Measurements from ENCODE around the gene INTS7. TPM values are rescaled to one million over a fixed set of nuclear protein-coding genes. Genes with fewer than 3 reads are reported as not detected.

Gene INTS7
- total RNA-seq, 2 donors from 2014 or later = 6.6 to 8.6 TPM

- Histone ChIP-seq H3K27me3 (no peaks in the 10 kb centered on the region), H3K4me3 (no peak overlapping the region), H3K27ac (no peak overlapping the region), H3K9me3 (no peaks in the 10 kb centered on the region), H3K36me3 (replicated peaks in 1 of 2; ENCODE audit: insufficient read depth in 1 of 2, low read depth in 2 of 2) (no peaks in the 10 kb centered on the region), H3K4me1 (peaks cover 8% of the 10 kb centered on the region)
- no peak for DNase-seq
- no peak for ATAC-seq
- TF ChIP-seq POLR2A (IDR thresholded peaks at IDR 0.05) = no peak
- TF ChIP-seq CTCF (IDR thresholded peaks at IDR 0.05) = no peak
- 91 to 94% methylated on average over 2 of the region's 2 CpGs for WGBS, 2 donors
- intact Hi-C loops (cut with DNase I) = loop anchor here (10.0 kb wide), 1 partner anchor 355 kb away; no protein-coding TSS in a partner anchor
Measured at GRCh38 chr1:212039622-212040021, 4.3 kb upstream of the INTS7 start.

GRCh38 chr1:212037900-212038299 is 2.5 kb upstream of the INTS7 start:
- Histone ChIP-seq H3K36me3 (replicated peaks in 1 of 2; ENCODE audit: insufficient read depth in 1 of 2, low read depth in 2 of 2) (no peaks in the 10 kb centered on the region), H3K9me3 (no peaks in the 10 kb centered on the region), H3K4me3 (no peak overlapping the region), H3K4me1 (peaks cover 23% of the 10 kb centered on the region), H3K27me3 (no peaks in the 10 kb centered on the region), H3K27ac (no peak overlapping the region)
- 58 to 65% methylated on average over 3 of the region's 3 CpGs for WGBS, 2 donors
- ATAC-seq (no peak), DNase-seq (no peak)
- intact Hi-C loops (cut with DNase I) = loop anchor here (10.0 kb wide), 1 partner anchor 353 kb away; no protein-coding TSS in a partner anchor
- TF ChIP-seq POLR2A (IDR thresholded peaks at IDR 0.05) = no peak
- TF ChIP-seq CTCF (IDR thresholded peaks at IDR 0.05) = no peak

GRCh38 chr1:212035835-212036605 is 663 bp upstream of the INTS7 start:
- 0 to 1% methylated on average over 29 to 32 of the region's 32 CpGs for WGBS, 2 donors
- intact Hi-C loops (cut with DNase I) = loop anchor here (10.0 kb wide), 1 partner anchor 351 kb away; no protein-coding TSS in a partner anchor
- ATAC-seq (no peak), DNase-seq (no peak)
- no peak for TF ChIP-seq CTCF (IDR thresholded peaks at IDR 0.05)
- TF ChIP-seq POLR2A (IDR thresholded peaks at IDR 0.05) = no peak
- Histone ChIP-seq H3K4me3 (peak overlapping the region; percentile 4 to 43), H3K9me3 (no peaks in the 10 kb centered on the region), H3K4me1 (peaks cover 23% of the 10 kb centered on the region), H3K27me3 (no peaks in the 10 kb centered on the region), H3K36me3 (replicated peaks in 1 of 2; ENCODE audit: insufficient read depth in 1 of 2, low read depth in 2 of 2) (no peaks in the 10 kb centered on the region), H3K27ac (peak overlapping the region in 3 of 4 donors; percentile 2 to 90 (median 88))

- Histone ChIP-seq H3K27ac (peak overlapping the region; percentile 81 to 90 (median 84)), H3K36me3 (replicated peaks in 1 of 2; ENCODE audit: insufficient read depth in 1 of 2, low read depth in 2 of 2) (no peaks in the 10 kb centered on the region), H3K27me3 (no peaks in the 10 kb centered on the region), H3K4me1 (peaks cover 31% of the 10 kb centered on the region), H3K4me3 (peak overlapping the region; percentile 17 to 30), H3K9me3 (no peaks in the 10 kb centered on the region)
- no peak for TF ChIP-seq POLR2A (IDR thresholded peaks at IDR 0.05)
- TF ChIP-seq CTCF (IDR thresholded peaks at IDR 0.05) = no peak
- intact Hi-C loops (cut with DNase I) = loop anchor here (10.0 kb wide), 1 partner anchor 350 kb away; no protein-coding TSS in a partner anchor
- WGBS, 2 donors = 1% methylated on average over 12 to 13 of the region's 13 CpGs
- ATAC-seq (peak; percentile 8), DNase-seq (no peak)
Measured at GRCh38 chr1:212034516-212035122, 738 bp downstream of the INTS7 start.
